B cell (primary cell): Measurements from ENCODE around the gene ABCA7. TPM values are rescaled to one million over a fixed set of nuclear protein-coding genes. Genes with fewer than 3 reads are reported as not detected.

Experiments used
- ATAC-seq: fragments of 200-7000 bp; cut with Tn5 transposase; one replicate; pipeline ENCODE4 v1.10.0; 2021; ENCODE audit warnings: low read depth, mild to moderate bottlenecking, moderate number of reproducible peaks, moderate library complexity
- CTCF ChIA-PET: fragments of 350-600 bp; sonication (Branson Sonifier 250); formaldehyde crosslinking; loops from one replicate; lab custom pipeline; 2021; ENCODE audit warnings: antibody characterized with exemption, inconsistent platforms; lab: Charles Lee
- POLR2A ChIA-PET: fragments of 350-600 bp; sonication (Branson Sonifier 250); formaldehyde crosslinking; loops from one replicate; lab custom pipeline; 2021; ENCODE audit warnings: antibody characterized with exemption; lab: Charles Lee
- DNase-seq: peaks from one replicate; pipeline ENCODE4 v3.0.0; 2013
- H2AFZ ChIP-seq: 2 replicates; pipeline ENCODE4 v1.6.1; 2012; ENCODE audit warnings: mild to moderate bottlenecking, low read depth, low read length; ENCODE audit not compliant: insufficient read depth, poor library complexity, severe bottlenecking
- H3K27ac ChIP-seq, 2 donors: 1 replicate in 1 of 2; 2 replicates in 1 of 2; pipeline ENCODE4 v1.5.1; 2012 to 2013; ENCODE audit warnings: low read length in 2 of 2, mild to moderate bottlenecking in 2 of 2, moderate library complexity in 1 of 2
- H3K27me3 ChIP-seq, 4 experiments: fragments of 200-600 bp in 1 of 4; sonication (generic) in 1 of 4; replicated peaks in 1 of 4; 1 replicate in 2 of 4; 2 replicates in 2 of 4; pipeline versions ENCODE4 v1.6.1 to v1.7.0; 2013 to 2016; ENCODE audit warnings: low read length in 3 of 4, mild to moderate bottlenecking in 2 of 4, mixed read lengths in 1 of 4, moderate library complexity in 1 of 4; ENCODE audit not compliant: insufficient read depth in 4 of 4, control insufficient read depth in 3 of 4; ENCODE audit errors: control extremely low read depth in 1 of 4
- H3K36me3 ChIP-seq, 2 experiments: replicated peaks in 1 of 2; 1 replicate in 1 of 2; 2 replicates in 1 of 2; pipeline versions ENCODE4 v1.6.1 to v1.7.1; 2013; ENCODE audit warnings: low read length in 1 of 2; ENCODE audit not compliant: insufficient read depth in 2 of 2, control insufficient read depth in 1 of 2; ENCODE audit errors: control extremely low read depth in 1 of 2, extremely low read depth in 1 of 2
- H3K4me1 ChIP-seq, 2 donors: fragments of 200-600 bp in 1 of 2; sonication (generic) in 1 of 2; 1 replicate in 1 of 2; 2 replicates in 1 of 2; pipeline versions ENCODE4 v1.5.1 to v1.6.1; 2013 to 2017; ENCODE audit warnings: low read length in 2 of 2; ENCODE audit not compliant: control insufficient read depth in 2 of 2, insufficient read depth in 2 of 2
- H3K4me2 ChIP-seq: replicated peaks from 2 replicates; pipeline ENCODE3; 2012; ENCODE audit warnings: mild to moderate bottlenecking, low read depth, low read length; ENCODE audit not compliant: poor library complexity, severe bottlenecking
- H3K4me3 ChIP-seq, 5 experiments: fragments of 200-600 bp in 1 of 5; sonication (generic) in 1 of 5; 1 replicate in 3 of 5; 2 replicates in 2 of 5; pipeline versions ENCODE4 v1.5.1 to v1.7.0; 2011 to 2016; ENCODE audit warnings: low read length in 4 of 5, mild to moderate bottlenecking in 4 of 5, low read depth in 2 of 5, control low read depth in 1 of 5, moderate library complexity in 1 of 5; ENCODE audit not compliant: insufficient read depth in 1 of 5; ENCODE audit errors: control extremely low read depth in 1 of 5, extremely low read depth in 1 of 5
- H3K79me2 ChIP-seq: fragments of 200-600 bp; sonication (generic); one replicate; pipeline ENCODE4 v1.6.0; 2016; ENCODE audit warnings: low read length; ENCODE audit not compliant: control insufficient read depth, insufficient read depth
- H3K9ac ChIP-seq: fragments of 200-600 bp; sonication (generic); 2 replicates; pipeline ENCODE4 v1.6.1; 2017; ENCODE audit warnings: mild to moderate bottlenecking, low read length, moderate library complexity
- H3K9me3 ChIP-seq, 3 donors: one replicate each; pipeline versions ENCODE4 v1.6.1 to v1.7.1; 2013; ENCODE audit warnings: low read length in 2 of 3; ENCODE audit not compliant: control insufficient read depth in 2 of 3, insufficient read depth in 1 of 3; ENCODE audit errors: control extremely low read depth in 1 of 3
- H4K20me1 ChIP-seq: 2 replicates; pipeline ENCODE4 v1.6.0; 2012; ENCODE audit warnings: mild to moderate bottlenecking, low read length; ENCODE audit not compliant: insufficient read depth, control insufficient read depth, poor library complexity, severe bottlenecking
- H3K27ac Mint-ChIP-seq: one replicate; pipeline ENCODE4 v1.8.0; 2021; ENCODE audit warnings: mixed read lengths
- H3K27me3 Mint-ChIP-seq: one replicate; pipeline ENCODE4 v1.8.0; 2021; ENCODE audit warnings: mixed read lengths
- H3K4me1 Mint-ChIP-seq: one replicate; pipeline ENCODE4 v1.8.0; 2021; ENCODE audit warnings: mixed read lengths
- H3K4me3 Mint-ChIP-seq: one replicate; pipeline ENCODE4 v1.8.0; 2021; ENCODE audit warnings: mixed read lengths
- H3K9me3 Mint-ChIP-seq: one replicate; pipeline ENCODE4 v1.8.0; 2022; ENCODE audit warnings: mixed read lengths; ENCODE audit not compliant: insufficient read depth
- CTCF ChIP-seq: fragments of 200-600 bp; IDR thresholded peaks from one replicate; pipeline ENCODE4 v1.8.0; 2022; ENCODE audit warnings: antibody characterized with exemption, mild to moderate bottlenecking
- EZH2 ChIP-seq: IDR thresholded peaks from 2 replicates; pipeline ENCODE4 v1.6.1; 2012; ENCODE audit warnings: borderline replicate concordance, low read depth, mild to moderate bottlenecking, moderate library complexity, low read length; ENCODE audit not compliant: insufficient read depth, poor library complexity, severe bottlenecking
- WGBS: methylation state at CpG from one replicate; pipeline ENCODE4 v1.1.5; 2013; ENCODE audit warnings: missing lambda C conversion rate; ENCODE audit not compliant: insufficient coverage; 5-methylcytosine and 5-hydroxymethylcytosine counted together
- intact Hi-C: fragments of 100-400 bp; cut with micrococcal nuclease; formaldehyde crosslinking; loops from one replicate; pipeline ENCODE4 v1.10.0; 2022
- polyA plus RNA-seq: library from polyadenylated mRNA; depleted of rRNA; stranded (reverse); fragments of >200 nt; gene quantifications from 2 replicates; pipeline ENCODE4 v1.2.3, GENCODE V29; 2012
- total RNA-seq, 2 donors: library from RNA; stranded (reverse); fragments of 120-200 nt in 1 of 2; gene quantifications; 1 replicate in 1 of 2; 2 replicates in 1 of 2; pipeline versions ENCODE4 v1.2.3 to v1.2.4, GENCODE V29; 2013 to 2022

ABCA7 gene
- total and polyA plus RNA-seq, 2 donors (not counting 1 experiment from before 2014, with no cell fraction given), result 192 to 281 TPM

- Histone ChIP-seq H3K9ac (no peak overlapping the region), H3K36me3 (peaks cover 0 to 15% of the 10 kb centered on the region in 2 experiments), H3K4me2 (peak overlapping the region; percentile 57), H3K27me3 (peaks cover 0 to 45% (median 22%) of the 10 kb centered on the region in 4 experiments), H3K4me3 (no peak overlapping the region), H2AFZ (no peak overlapping the region), H3K4me1 (peaks cover 10 to 11% of the 10 kb centered on the region in 2 donors), H3K27ac (no peak overlapping the region), H3K9me3 (peaks cover 0 to 6% (median 0%) of the 10 kb centered on the region in 3 donors), H3K79me2 (no peaks in the 10 kb centered on the region), H4K20me1 (peaks cover 8% of the 10 kb centered on the region)
- peaks cover 21% of the 10 kb centered on the region for H3K27me3 Mint-ChIP-seq
- TF ChIP-seq EZH2 (no peak), CTCF (no peak)
- no peak overlapping the region for H3K27ac Mint-ChIP-seq
- H3K4me3 Mint-ChIP-seq, result no peak overlapping the region
- DNase-seq, result no peak
- H3K9me3 Mint-ChIP-seq, result no peaks in the 10 kb centered on the region
- ChIA-PET POLR2A (interaction anchor here (0.7 to 1.4 kb wide), 3 partner anchors 10 to 88 kb away, joined by 3 to 4 read pairs (median 4); no protein-coding TSS in a partner anchor), CTCF (interaction anchor here (0.6 to 2.4 kb wide), 4 partner anchors 11 to 224 kb away, joined by 3 to 11 read pairs (median 4); partner anchors contain the start of gene WDR18)
- WGBS, result 78% methylated on average over 23 of the region's 26 CpGs
- peaks cover 7% of the 10 kb centered on the region for H3K4me1 Mint-ChIP-seq
- intact Hi-C loops, result no loop called here
- no peak for ATAC-seq
Measured at GRCh38 chr19:995051-995827, 44.7 kb upstream of the ABCA7 start.
